ENCODE results near the gene HNF4A.

Gene HNF4A

GRCh38 chr20:44403194-44404112 lies 48.0 kb downstream of the HNF4A start:
- H3K9me3 Mint-ChIP-seq, result peaks cover 4% of the 10 kb centered on the region
- DNase-seq (no peak), ATAC-seq (no peak)
- H3K27me3 Mint-ChIP-seq, result peaks cover 2% of the 10 kb centered on the region
- H3K36me3 Mint-ChIP-seq (ENCODE audit: low read depth), result no peaks in the 10 kb centered on the region
- no peak overlapping the region for H3K27ac Mint-ChIP-seq
- no peaks in the 10 kb centered on the region for H3K4me1 Mint-ChIP-seq
- no peak overlapping the region for H3K4me3 Mint-ChIP-seq

GRCh38 chr20:44404204-44405181 lies 49.0 kb downstream of the HNF4A start:
- ATAC-seq, result no peak
- DNase-seq, result no peak
- Mint-ChIP-seq H3K9me3 (peaks cover 4% of the 10 kb centered on the region), H3K27ac (no peak overlapping the region), H3K4me1 (no peaks in the 10 kb centered on the region), H3K36me3 (ENCODE audit: low read depth) (no peaks in the 10 kb centered on the region), H3K27me3 (peaks cover 2% of the 10 kb centered on the region), H3K4me3 (no peak overlapping the region)

GRCh38 chr20:44405257-44405656 lies 49.8 kb downstream of the HNF4A start:
- ATAC-seq (no peak), DNase-seq (no peak)
- no peak overlapping the region for H3K4me3 Mint-ChIP-seq
- no peak overlapping the region for H3K27ac Mint-ChIP-seq
- H3K4me1 Mint-ChIP-seq, result no peaks in the 10 kb centered on the region
- no peaks in the 10 kb centered on the region for H3K27me3 Mint-ChIP-seq
- peaks cover 4% of the 10 kb centered on the region for H3K9me3 Mint-ChIP-seq
- no peaks in the 10 kb centered on the region for H3K36me3 Mint-ChIP-seq (ENCODE audit: low read depth)

GRCh38 chr20:44405785-44406571 lies 50.5 kb downstream of the HNF4A start:
- DNase-seq (no peak), ATAC-seq (no peak)
- Mint-ChIP-seq H3K36me3 (ENCODE audit: low read depth) (no peaks in the 10 kb centered on the region), H3K27me3 (no peaks in the 10 kb centered on the region), H3K4me3 (no peak overlapping the region), H3K27ac (no peak overlapping the region), H3K4me1 (no peaks in the 10 kb centered on the region), H3K9me3 (peaks cover 4% of the 10 kb centered on the region)

GRCh38 chr20:44406572-44407137 lies 51.2 kb downstream of the HNF4A start:
- Mint-ChIP-seq H3K27ac (no peak overlapping the region), H3K9me3 (peaks cover 4% of the 10 kb centered on the region), H3K27me3 (no peaks in the 10 kb centered on the region), H3K4me1 (no peaks in the 10 kb centered on the region), H3K36me3 (ENCODE audit: low read depth) (no peaks in the 10 kb centered on the region), H3K4me3 (no peak overlapping the region)
- no peak for DNase-seq
- ATAC-seq, result no peak

- H3K4me3 Mint-ChIP-seq, result no peak overlapping the region
- H3K27me3 Mint-ChIP-seq, result peaks cover 7% of the 10 kb centered on the region
- DNase-seq (no peak), ATAC-seq (no peak)
- no peaks in the 10 kb centered on the region for H3K36me3 Mint-ChIP-seq (ENCODE audit: low read depth)
- no peaks in the 10 kb centered on the region for H3K4me1 Mint-ChIP-seq
- H3K9me3 Mint-ChIP-seq, result peaks cover 4% of the 10 kb centered on the region
- no peak overlapping the region for H3K27ac Mint-ChIP-seq
These were observed 52.1 kb downstream of the HNF4A start for GRCh38 chr20:44407402-44408184.

- DNase-seq (no peak), ATAC-seq (no peak)
- no peak overlapping the region for H3K27ac Mint-ChIP-seq
- peaks cover 8% of the 10 kb centered on the region for H3K27me3 Mint-ChIP-seq
- no peaks in the 10 kb centered on the region for H3K4me1 Mint-ChIP-seq
- no peak overlapping the region for H3K4me3 Mint-ChIP-seq
- peaks cover 4% of the 10 kb centered on the region for H3K9me3 Mint-ChIP-seq
- no peaks in the 10 kb centered on the region for H3K36me3 Mint-ChIP-seq (ENCODE audit: low read depth)
These were observed 53.7 kb downstream of the HNF4A start for GRCh38 chr20:44409132-44409600.

GRCh38 chr20:44410583-44411019 lies 55.1 kb downstream of the HNF4A start:
- no peak overlapping the region for H3K4me3 Mint-ChIP-seq
- H3K4me1 Mint-ChIP-seq, result no peaks in the 10 kb centered on the region
- no peak for ATAC-seq
- no peaks in the 10 kb centered on the region for H3K9me3 Mint-ChIP-seq
- no peak overlapping the region for H3K27ac Mint-ChIP-seq
- no peak for DNase-seq
- no peaks in the 10 kb centered on the region for H3K36me3 Mint-ChIP-seq (ENCODE audit: low read depth)
- peaks cover 8% of the 10 kb centered on the region for H3K27me3 Mint-ChIP-seq

GRCh38 chr20:44411020-44411756 lies 55.7 kb downstream of the HNF4A start:
- Mint-ChIP-seq H3K9me3 (no peaks in the 10 kb centered on the region), H3K4me1 (no peaks in the 10 kb centered on the region), H3K27ac (no peak overlapping the region), H3K4me3 (no peak overlapping the region), H3K27me3 (peaks cover 11% of the 10 kb centered on the region), H3K36me3 (ENCODE audit: low read depth) (no peaks in the 10 kb centered on the region)
- ATAC-seq, result no peak
- no peak for DNase-seq

GRCh38 chr20:44411757-44412401 lies 56.4 kb downstream of the HNF4A start:
- no peak overlapping the region for H3K27ac Mint-ChIP-seq

GRCh38 chr20:44412402-44413144 lies 57.1 kb downstream of the HNF4A start:
- DNase-seq (no peak), ATAC-seq (no peak)
- Mint-ChIP-seq H3K27me3 (peaks cover 14% of the 10 kb centered on the region), H3K36me3 (ENCODE audit: low read depth) (no peaks in the 10 kb centered on the region), H3K9me3 (no peaks in the 10 kb centered on the region), H3K27ac (no peak overlapping the region), H3K4me1 (no peaks in the 10 kb centered on the region), H3K4me3 (no peak overlapping the region)

More at GRCh38 chr20:44411757-44412401, 56.4 kb downstream of the HNF4A start:
- no peak for DNase-seq
- no peak for ATAC-seq
- Mint-ChIP-seq H3K27me3 (peaks cover 13% of the 10 kb centered on the region), H3K4me3 (no peak overlapping the region), H3K4me1 (no peaks in the 10 kb centered on the region), H3K9me3 (no peaks in the 10 kb centered on the region), H3K36me3 (ENCODE audit: low read depth) (no peaks in the 10 kb centered on the region)
